ENCODE measurements around the gene ZAP70. TPM values are rescaled to one million over a fixed set of nuclear protein-coding genes. Genes with fewer than 3 reads are reported as not detected.

Gene ZAP70
- total RNA-seq, 1 donor from 2014 or later = 1.4 TPM

DNA sequence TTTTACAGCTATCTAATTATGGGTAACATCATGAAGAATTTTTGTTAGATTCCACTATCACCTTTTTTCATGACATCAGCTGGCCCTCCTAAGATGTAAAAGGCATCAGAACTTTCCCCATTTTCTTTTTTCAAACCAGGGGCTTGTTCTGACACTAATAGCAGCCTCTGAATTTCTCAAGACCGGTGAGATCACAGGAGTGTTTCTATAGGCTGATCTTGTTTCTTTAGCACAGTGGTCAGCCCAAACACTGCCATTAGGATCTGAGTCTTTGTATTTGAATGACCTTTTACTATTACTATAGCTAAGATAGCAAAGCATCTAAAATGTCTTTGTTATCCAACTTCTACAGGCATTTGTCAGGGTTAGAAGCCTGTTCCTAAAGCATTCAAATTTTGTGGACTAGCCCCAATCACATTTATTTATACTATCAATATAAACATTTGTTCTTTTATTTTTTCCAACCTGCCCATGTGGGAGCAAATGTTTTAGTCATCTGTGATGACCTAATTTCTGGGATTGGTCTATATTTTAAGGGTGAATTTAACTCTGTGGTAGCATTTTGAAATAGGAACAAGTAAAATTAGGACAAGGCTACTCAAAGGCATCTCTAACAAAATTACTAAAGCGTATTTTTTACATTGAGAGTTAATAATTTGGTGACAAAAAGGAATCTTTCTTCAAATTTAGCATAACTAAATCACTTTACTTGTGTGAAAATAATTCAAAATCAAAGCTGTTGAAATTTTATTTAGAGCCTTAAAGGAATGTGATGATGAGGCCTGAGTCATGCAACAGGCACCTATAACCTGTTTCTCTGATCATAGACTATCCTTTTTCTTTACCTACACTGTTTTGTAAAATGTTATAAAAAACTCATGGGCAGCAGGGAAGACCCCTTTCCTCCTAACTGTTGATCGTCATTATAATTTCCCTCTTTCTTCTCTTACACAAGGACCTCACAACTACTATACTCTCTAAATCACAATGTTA lies 39.3 kb downstream of the ZAP70 start:
- no peak for DNase-seq

DNA sequence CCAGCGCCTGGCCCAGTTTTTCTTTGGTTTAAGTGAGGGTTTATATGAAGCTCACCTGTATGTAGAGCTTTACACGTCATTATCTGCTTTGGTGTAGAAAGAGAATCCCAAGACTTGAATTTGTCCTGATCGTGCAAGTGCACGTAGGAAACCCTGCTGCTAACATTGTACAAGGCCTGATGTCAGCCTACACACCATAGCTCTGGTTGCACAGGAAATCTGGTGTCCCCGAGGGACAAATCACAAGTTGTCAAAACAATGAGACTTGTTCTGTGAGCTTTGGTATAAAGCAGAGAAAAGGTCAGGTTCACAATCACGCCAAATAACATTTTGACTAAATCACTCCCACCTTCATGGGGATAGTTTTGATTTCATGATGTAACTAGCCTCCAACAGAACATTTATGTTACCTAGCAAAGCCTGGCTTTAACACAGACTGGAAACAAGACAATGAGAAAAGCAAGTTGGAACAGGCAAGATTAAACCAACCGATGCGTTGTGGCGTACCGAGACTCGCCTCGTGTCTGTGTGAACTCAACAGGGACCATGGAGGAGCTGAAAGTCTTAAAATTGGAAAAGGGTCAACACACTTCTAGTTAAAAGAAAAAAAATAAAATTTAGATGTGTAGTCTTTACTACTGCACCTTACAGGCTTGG lies 41.4 kb downstream of the ZAP70 start:
- no peak for DNase-seq

DNA sequence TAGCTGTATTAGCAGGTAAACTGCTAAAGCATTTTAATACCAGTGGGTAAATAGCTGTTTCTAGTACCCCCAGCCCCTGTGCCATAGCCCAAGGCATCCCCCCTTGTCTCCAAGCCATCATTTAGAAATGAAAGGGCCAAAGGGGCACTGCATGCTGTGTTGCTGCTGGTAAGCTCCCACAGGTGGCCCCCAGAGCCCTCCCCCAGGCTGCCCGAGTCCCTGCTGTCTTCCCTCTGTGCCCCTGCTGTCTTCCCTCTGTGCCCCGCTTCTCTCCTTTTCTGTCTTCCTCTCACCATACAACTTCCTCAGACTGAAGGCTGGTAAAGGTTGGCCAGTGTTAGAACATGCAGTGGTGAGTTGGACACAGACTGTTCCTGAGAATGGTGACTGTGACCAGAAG lies 42.1 kb downstream of the ZAP70 start:
- no peak for DNase-seq

DNA sequence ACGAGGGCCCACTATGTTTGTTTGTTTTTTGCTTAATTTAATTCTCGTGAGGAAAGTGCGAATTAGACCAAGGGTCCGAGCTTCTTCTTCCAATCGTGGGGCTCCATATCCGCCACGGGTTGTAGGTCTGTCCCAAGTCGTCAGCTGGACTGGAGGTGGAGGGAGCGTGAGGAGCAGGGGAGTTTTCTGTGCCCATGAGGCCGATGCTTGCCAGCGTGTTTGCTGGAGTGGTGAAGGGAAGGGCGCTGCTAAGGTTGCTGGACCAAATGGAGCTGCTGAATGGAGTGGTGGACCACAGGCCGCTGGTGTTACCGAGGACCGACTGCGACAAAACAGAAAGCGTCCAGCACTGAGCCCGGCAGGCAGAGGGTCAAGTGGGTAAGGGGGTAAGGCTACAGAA lies 43.7 kb downstream of the ZAP70 start:
- no peak for DNase-seq

DNA sequence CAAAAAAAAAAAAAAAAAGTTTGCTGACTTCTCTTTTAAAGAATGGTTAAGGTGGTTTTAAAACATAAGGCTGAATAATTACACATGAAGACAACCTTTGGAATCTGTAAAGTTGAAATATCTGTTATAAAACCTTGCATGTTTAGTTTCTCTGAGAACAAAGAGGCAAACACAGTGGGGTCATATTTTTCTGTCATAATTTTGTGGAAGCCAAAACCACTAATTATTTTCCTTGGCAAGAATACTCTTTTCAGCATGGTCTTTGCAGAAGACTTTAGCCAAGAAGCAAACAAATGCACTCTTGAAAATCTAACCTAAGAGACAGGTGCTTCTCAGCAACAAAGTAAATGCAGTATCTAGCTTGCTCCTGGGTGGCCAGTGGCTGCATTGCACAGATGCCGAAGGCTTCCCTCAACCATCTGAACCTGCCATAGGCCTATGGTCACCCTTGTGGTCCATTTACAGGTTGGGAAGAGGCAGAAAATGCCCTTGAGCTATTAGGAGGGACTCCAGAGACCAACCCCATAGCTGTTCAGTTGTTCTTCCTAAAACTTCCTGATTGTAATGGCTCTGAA lies 44.8 kb downstream of the ZAP70 start:
- DNase-seq = no peak

DNA sequence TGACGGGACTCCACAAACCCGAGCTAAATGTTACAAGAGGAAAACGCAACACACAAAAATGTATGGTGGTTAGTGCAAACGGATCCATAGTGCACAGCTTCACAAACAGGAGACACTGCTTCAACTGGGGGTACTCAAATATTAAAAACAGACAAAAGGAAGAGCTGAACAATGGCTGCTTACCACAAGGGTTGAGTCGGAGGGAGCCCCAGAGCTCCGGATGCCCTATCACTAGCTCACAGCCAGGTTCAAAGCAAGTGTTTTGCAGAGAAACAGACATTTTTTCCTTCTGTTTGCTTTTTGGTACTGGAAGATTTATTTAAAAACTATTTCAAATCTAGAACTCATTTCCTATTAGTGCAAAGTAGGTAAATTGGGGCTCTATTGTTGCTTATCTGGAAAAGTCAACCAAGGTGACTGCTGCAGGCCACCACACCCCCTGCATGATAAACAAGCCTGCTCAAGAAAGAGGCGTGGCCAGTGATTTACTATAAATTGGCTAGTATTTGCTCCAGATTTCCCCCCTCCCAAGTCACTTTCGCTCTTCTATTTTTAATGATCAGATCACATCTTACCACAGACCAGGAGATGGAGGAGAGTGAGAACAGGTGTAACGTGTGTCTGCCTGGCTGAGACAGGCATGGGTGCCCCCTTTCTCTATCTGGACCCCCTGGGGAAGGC lies 46.5 kb downstream of the ZAP70 start:
- no peak for DNase-seq

DNA sequence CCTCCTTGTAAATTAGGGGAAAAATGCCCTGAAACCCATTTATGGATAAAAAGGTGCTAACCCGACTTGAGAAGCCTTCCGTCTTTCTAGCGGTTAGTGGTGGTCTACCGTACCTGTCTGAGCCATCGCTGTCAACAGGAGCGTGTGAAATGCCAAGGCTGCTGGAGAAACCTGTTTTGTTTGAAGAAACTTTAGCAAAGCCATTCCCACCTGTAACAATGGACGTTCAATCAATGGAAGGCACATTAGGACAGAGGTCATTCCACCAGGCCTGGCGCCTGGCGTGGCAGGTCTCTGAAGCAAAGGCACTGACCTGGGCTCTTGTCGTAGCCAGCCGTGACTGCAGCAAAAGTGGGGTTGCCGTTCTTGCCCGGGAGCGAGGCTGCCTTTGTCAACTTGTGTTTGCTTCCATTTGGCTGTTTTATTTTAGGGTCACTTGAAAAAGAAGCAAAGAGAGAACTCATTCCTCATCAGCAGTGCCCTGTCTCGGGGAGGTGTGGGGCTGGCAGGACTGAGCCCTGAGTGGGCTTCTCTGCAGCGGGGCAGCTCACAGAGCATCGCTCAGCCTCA lies 47.2 kb downstream of the ZAP70 start:
- DNase-seq = no peak

DNA sequence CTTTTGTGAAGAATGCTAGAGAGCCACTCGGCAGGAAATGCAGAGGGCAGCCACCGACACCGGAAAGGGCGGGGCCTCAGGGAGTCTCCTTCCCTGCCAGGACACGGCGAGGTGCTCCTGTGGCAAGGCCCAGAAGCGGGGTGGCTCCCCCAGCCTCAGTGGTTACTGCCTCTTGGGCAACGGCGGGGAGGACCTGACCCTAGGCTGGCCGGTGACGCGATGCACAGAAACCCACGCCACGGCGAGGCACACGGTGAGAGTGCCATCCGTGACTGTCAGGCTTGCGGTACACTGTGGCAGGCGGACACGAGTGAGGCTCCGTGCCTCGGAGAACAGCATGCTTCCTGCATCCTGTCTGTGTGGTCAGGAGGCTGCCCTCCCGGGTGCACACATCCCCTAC lies 47.8 kb downstream of the ZAP70 start:
- no peak for DNase-seq

DNA sequence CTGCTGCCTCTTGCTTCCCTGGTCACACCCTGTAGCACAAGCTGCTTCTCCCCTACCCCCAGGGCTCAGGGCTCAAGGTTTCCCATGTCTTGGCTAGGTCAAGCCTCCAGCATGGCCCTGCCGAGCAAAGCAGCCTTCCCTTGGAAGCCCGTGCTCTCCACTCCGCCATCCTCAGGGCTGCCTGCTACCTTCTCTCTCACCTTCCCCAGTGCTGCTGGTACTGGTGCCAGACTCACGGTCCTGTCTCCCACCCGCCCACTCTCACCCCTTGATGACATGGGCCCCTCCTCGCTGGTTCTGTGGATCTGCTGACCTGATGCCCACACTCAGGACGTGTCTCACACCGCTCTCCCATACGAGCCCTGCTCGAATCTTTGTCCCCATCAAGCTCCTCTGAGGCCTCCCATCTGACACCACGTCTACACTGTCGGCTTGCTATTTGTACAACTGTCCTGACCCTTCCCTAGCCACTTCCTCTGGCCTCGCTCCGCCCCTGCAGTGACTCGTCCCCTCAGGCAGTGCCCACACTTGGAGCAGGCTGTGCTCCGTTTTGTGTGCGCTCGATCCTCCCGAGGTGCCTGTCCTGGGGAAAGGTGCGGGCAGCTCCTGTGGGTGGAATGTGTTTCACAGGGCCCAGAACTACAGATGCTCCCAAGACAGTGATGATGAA lies 49.9 kb downstream of the ZAP70 start:
- DNase-seq = no peak

DNA sequence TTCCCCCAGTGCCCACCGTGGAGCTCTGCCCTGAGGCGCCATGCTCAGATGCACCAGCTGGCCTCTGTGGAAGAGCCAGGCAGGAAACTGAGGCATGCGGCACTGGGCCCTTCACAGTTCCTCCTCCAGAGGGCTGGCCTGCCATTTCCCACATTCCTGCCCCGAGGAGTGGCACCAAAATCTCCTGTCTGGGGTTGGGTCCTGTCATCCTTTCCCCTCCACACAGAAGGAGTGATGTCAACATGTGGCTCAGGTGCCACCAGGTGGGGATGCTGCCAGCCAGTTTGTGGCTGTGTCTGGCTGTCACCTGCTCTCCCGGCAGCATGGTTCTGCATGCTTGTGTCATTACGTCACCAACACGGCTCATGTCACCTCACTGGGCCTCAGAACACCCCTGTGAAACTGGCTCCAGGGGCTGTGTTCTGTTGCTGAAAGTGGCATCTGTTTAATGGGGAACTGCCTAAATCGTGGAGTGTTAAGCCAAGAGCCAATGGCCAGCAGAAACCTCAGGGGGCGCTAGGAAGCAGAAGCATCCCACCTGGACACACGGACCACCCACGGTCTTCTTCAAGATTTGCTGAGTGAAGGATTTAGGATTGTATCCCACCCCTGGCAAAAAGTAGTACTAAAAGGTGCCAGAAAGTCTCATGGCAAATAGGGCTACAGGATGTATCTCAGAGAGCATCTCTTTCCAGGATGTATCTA lies 51.3 kb downstream of the ZAP70 start:
- DNase-seq = no peak

DNA sequence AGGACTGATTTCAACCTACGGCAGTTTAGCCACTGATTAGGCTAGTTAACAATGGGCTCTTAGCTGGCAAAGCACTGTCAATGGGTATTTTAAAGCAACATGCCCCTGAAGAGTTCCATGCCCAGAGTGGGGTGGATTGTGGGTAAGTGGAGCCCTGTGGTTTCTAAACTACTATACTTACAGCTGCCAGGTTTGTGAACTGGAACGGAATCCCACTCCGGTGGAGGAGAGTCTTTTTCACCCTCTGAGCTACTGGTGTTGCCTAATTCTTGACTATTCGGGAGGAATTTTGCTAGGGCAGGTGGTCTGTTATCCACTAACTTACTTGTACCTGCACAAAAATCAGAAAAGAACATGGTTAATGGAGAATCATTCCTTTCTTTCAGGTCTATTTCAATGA lies 52.6 kb downstream of the ZAP70 start:
- DNase-seq = no peak

DNA sequence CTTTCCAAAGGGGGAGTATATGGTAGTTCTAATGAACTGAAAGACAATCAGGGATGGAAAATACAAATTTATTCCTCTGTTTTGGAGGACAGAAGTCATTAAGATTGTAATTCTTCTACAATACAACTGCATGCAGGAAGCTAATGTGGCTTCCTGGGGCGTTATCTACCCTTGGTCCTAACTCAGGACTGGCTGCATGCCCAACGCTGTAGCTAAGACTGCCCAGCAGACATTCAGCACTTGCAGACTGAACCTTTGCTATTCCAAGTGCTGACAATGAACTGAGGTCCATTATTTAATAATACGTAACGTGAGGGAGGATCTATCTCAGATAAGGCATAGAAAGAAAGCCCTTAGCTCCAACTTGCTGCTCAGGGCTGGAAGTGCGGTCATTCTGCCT lies 53.2 kb downstream of the ZAP70 start:
- no peak for DNase-seq

DNA sequence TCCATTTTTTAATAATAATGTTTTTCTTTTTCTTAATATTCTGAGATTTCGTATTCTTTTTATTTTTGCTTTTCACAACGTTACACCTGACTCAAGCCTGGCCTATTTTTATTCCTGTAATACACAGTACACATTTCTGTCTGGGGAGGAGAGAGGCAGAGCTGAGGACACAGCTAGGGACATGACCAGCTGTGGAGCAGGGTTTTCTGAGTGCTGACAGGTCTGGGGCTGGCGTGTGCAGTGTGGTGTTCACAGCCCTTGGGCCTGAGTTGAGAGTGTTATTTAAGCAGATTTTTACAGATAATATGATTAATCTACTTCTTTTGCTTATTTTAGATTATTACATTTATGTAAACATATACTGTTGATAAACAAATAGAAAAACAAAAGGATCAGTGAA lies 55.9 kb downstream of the ZAP70 start:
- DNase-seq = no peak

DNA sequence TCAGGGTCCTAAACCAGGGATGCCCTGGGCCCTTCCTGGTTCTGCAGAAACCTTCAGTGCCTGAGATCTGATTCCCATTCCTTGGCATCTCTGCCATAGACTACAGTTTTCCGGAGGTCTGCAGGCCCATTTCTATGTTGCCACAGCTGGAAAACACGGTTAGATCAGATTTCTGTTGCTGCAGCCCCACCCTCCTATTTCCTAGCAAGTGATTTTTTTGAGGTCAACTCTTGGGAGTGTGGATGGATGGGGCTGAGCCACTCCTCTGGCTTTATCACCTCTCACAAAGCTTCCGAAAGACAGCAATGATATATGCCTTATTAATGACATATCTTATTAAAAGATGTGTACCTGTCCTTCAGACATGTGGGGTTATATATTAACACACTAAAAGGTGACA lies 56.3 kb downstream of the ZAP70 start:
- DNase-seq = no peak

DNA sequence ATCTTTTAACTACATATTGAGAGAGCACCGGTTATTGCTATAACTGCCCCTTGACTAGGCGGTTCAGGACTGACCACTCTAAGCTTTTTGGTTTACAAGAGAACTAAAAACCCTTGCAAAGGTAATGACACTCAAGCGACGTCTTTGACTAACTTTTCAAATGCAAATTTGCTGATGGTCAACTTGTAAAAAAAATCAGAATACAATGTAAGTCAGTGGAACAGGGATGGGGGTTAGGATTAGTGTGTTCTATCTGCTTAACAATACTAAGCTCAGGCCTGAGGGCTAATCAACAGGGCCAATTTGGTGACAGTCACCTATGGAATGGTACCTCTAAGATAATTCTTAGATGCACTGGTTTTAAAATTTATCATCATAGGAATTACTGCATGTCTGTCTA lies 57.1 kb downstream of the ZAP70 start:
- DNase-seq = no peak

DNA sequence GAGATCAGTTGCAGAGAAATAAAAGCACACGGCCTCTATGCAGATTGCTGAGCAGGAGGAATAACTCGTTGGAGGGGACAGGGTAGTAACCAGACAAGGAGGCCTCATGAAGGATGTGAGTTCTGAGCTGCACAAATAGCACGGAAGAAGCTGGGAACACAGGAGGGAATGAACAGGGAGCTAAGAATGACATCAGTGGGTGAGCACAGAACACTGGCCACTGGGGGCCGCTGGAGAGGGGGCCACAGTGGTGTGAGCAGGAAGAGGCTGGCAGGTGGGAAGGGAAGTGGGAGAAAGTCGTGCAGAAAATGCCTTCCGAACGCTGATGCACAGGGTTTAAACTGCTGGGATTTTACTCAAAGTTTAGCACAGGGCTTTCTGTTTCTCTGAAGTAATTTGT lies 61.0 kb downstream of the ZAP70 start:
- DNase-seq = no peak

DNA sequence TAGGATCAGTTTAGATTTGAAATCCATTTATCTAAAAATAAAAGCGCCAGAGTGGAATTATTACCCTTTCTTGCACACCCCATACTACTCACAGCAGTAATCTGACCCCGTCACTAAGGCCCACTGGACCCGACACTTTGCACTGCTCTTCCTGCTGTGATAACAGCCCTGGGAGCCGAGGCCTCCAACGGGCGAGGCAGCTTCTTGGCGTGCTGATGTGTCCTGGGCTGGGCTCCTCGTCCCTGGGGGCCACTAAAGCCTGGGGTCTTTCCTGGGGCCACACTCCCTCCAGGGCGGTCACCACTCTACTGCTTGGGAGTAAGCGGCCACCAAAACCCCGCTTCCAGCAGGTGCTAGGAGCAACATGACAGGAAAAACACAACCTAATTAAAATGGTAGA lies 61.7 kb downstream of the ZAP70 start:
- no peak for DNase-seq

DNA sequence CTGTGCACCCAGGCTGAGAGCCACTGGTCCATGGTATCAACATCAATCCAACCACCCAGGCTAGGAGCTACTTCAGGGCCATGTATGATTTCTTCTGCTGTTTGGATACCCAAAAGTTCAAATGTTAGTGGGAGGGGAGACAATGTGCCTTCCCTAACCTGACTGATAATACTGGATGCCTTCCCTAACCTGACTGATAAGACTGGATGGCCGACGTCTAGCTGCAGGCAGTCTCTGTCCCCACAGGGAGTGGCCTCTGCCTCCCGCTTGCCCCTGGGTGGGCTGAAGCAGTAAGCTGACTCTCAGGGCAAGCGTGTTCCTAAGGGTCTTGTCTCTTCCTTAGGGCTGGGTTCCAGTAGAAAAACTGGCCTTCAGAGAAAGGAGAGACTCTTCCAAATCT lies 65.8 kb downstream of the ZAP70 start:
- no peak for DNase-seq

DNA sequence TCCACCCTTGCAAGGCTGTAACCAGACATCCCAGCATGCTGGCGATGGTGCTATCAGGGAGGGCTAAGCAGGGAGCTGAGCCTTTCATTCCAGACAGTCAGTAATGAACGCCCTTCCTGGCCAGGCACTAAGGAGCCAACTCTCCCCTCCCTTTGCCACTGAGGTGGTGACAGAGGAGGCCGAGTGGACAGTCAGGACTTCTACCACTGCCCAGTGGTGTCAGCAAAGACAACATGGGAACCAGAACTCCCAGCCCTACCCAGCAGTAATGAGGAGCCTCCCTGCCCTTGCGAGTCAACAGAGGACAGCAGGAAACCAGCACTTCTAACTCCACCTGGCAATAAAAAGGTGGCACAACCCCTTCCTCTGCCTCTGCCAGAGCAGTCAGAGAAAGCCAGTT lies 68.6 kb downstream of the ZAP70 start:
- DNase-seq = no peak

DNA sequence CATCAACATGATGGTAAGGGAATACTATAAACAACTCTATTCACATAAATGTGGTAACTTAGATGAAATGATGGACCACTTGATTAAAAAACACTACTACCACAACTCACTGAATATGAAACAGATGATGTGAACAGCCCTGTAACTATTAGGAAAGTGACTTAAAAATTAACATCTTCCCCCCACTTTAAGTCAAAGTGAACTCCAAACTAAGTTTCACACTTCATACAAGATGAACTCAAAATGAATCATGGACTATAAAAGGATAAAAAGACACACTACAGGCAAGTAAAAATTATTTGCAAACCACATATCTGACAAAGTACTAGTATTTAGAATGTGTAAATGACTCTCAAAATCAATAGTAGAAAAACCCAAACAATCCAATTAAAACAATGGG lies 71.6 kb downstream of the ZAP70 start:
- no peak for DNase-seq

DNA sequence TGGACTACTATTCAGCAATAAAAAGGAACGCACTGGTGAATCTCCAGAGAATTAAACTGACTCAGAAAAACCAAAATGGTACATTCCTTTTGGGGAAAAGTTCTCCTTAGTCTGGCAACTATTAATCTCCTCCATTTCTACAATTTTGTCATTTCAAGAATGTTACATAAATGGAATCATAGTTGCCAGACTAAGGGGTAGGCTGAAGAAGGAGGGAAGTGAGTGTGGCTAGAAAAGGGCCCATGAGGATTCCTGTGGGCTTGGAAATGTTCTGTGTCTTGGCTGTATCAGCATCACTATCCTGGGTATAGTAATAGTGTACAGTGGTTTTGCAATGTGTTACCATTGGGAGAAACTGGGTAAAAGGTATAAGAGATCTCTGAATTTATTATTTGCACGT lies 72.4 kb downstream of the ZAP70 start:
- DNase-seq = no peak

Measured in skin of body (tissue), 2 donors.